ENCODE measurements around the gene MSLN. TPM values are rescaled to one million over a fixed set of nuclear protein-coding genes. Genes with fewer than 3 reads are reported as not detected.
A peak's percentile ranks its signal among the peaks of the same experiment; 100 is the strongest.

MSLN gene
- total RNA-seq, 3 donors from 2014 or later = 0.08 TPM; not detected in 2

GRCh38 chr16:719815-720446 lies 40.6 kb upstream of the MSLN start:
- H3K4me1 Mint-ChIP-seq (ENCODE audit: low read depth) = peaks cover 15% of the 10 kb centered on the region
- H3K9me3 Mint-ChIP-seq = no peaks in the 10 kb centered on the region
- ATAC-seq = no peak
- H3K36me3 Mint-ChIP-seq (ENCODE audit: insufficient read depth) = no peaks in the 10 kb centered on the region
- peak overlapping the region; percentile 81 for H3K4me3 Mint-ChIP-seq
- H3K27me3 Mint-ChIP-seq (ENCODE audit: low read depth) = peaks cover 4% of the 10 kb centered on the region
- DNase-seq = no peak

DNA sequence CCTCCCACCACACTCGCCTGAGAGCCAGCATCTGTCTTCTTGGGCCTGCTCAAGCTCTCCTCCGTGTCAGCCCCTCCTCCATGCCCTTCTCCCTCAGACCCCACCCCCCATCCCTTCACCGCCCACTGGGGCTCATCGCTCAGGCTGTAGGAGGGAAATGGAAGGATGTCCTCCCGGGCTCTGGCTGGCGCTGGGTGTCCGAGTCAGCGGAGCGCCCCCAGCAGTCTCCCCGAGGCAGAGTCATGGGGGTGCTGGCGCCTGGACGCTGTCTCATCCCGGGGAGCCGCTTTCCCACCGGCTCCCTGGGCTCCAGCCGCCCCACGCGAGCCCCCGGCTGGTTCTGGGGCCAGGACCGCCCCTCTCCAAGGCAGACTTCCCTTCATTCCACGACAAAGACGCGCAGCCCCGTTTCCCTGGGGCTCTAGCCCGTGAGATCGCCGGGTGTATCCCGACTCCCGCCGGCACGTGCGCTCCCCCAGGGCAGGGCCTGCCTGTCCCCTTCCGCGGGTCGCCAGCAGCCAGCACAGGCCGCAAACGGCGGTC lies 40.0 kb upstream of the MSLN start:
- Mint-ChIP-seq H3K4me1 (ENCODE audit: low read depth) (peaks cover 15% of the 10 kb centered on the region), H3K36me3 (ENCODE audit: insufficient read depth) (no peaks in the 10 kb centered on the region), H3K9me3 (no peaks in the 10 kb centered on the region), H3K4me3 (peak overlapping the region; percentile 81), H3K27me3 (ENCODE audit: low read depth) (peaks cover 4% of the 10 kb centered on the region)
- ATAC-seq = peak; percentile 15 to 25
- DNase-seq = peak; percentile 25

DNA sequence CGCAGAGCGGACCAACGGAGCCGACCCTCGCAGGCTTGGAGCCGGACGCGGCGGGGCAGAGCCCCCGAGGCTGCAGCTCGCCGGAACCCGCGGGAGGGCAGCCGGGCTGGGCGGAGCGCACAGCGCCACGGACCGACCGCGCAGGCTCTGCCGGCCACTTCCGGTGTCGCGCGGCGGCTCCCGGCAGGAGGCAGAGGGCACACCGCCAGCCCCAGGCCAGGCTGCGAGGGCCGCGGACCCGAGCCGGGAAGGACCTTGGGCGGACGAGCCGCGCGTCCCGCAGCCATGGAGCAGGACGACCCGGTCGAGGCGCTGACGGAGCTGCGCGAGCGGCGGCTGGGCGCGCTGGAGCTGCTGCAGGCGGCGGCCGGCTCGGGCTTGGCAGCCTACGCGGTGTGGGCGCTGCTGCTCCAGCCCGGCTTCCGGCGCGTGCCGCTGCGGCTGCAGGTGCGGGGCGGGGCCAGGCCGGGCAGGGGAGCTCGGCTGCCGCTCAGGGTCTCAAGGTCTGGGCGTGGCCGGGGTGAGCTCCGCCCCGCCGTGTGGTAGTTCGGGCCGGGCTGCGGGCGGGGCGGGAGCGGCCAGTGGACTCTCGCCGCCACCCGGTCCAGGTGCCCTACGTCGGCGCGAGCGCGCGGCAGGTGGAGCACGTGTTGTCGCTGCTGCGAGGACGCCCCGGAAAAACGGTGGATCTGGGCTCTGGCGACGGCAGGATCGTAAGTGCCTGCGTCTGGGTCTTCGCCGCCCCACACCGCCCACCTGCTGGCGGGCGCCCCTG lies 39.4 kb upstream of the MSLN start, which contains the start of gene ANTKMT:
ANTKMT (plus strand) TSS at position 157 of the 775 bp plus-strand sequence; CDS start at position 286, 129 bp downstream.
- Mint-ChIP-seq H3K9me3 (no peaks in the 10 kb centered on the region), H3K4me1 (ENCODE audit: low read depth) (peaks cover 15% of the 10 kb centered on the region), H3K4me3 (peak within 1 kb of the TSS; percentile 81), H3K36me3 (ENCODE audit: insufficient read depth) (no peaks in the 10 kb centered on the region), H3K27me3 (ENCODE audit: low read depth) (peaks cover 4% of the 10 kb centered on the region)
- DNase-seq (peak; percentile 50), ATAC-seq (peak; percentile 69 to 71)

GRCh38 chr16:721765-722540 lies 38.6 kb upstream of the MSLN start:
- ATAC-seq (no peak), DNase-seq (no peak)
- Mint-ChIP-seq H3K4me1 (ENCODE audit: low read depth) (peaks cover 19% of the 10 kb centered on the region), H3K27me3 (ENCODE audit: low read depth) (no peaks in the 10 kb centered on the region), H3K9me3 (no peaks in the 10 kb centered on the region), H3K4me3 (peak overlapping the region; percentile 69), H3K36me3 (ENCODE audit: insufficient read depth) (no peaks in the 10 kb centered on the region)

- DNase-seq = no peak
- Mint-ChIP-seq H3K4me1 (ENCODE audit: low read depth) (peaks cover 19% of the 10 kb centered on the region), H3K9me3 (no peaks in the 10 kb centered on the region), H3K27me3 (ENCODE audit: low read depth) (no peaks in the 10 kb centered on the region), H3K4me3 (no peak overlapping the region), H3K36me3 (ENCODE audit: insufficient read depth) (no peaks in the 10 kb centered on the region)
- no peak for ATAC-seq
These were observed 37.5 kb upstream of the MSLN start for GRCh38 chr16:722835-723633.

- H3K9me3 Mint-ChIP-seq = no peaks in the 10 kb centered on the region
- ATAC-seq (no peak), DNase-seq (no peak)
- no peaks in the 10 kb centered on the region for H3K27me3 Mint-ChIP-seq (ENCODE audit: low read depth)
- H3K4me1 Mint-ChIP-seq (ENCODE audit: low read depth) = peaks cover 19% of the 10 kb centered on the region
- H3K36me3 Mint-ChIP-seq (ENCODE audit: insufficient read depth) = no peaks in the 10 kb centered on the region
- no peak overlapping the region for H3K4me3 Mint-ChIP-seq
These were observed 36.8 kb upstream of the MSLN start for GRCh38 chr16:723695-724094.

DNA sequence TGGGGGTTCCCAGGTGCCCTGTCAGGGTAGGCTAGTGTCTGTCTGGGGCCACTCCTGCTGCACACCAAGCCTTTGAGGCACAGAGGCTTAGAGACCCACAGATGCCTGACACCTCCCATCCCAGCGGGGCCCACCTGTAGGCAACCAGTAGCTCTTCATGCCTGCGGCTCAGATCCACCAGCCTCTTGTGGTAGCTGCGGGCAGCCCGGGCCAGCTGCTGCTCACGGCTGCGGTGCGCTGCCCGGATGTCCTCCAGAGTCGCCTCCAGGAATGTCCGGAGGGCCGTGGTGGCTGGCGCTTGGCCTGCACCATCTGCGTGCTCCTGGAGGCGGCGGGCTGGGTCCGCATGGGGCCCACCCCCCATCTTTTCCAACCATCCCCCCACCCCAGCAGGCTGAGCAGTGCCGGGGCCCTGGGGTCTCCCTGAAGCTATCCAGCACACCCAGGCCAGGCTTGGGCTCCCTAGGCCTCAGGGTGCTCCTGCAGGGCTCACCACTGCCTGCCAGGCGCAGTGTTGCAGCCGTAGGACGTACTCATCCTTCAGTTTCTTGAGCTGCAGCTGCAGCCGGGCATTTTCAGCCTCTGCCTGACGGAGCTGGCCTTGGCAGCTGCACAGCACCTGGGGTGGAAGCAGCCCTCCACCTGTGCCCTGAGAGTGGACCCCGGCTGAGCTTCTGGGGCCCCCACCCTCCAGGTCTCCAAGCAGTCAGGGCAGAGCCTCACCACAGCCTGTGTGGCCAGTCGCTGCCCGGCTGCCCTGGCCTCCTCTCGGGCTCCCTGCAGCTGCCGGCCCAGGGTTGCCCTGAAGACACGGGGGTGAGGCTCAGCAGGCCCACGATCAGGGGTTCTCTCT lies 36.1 kb upstream of the MSLN start:
- Mint-ChIP-seq H3K9me3 (no peaks in the 10 kb centered on the region), H3K36me3 (ENCODE audit: insufficient read depth) (no peaks in the 10 kb centered on the region), H3K4me3 (no peak overlapping the region), H3K4me1 (ENCODE audit: low read depth) (peaks cover 16% of the 10 kb centered on the region), H3K27me3 (ENCODE audit: low read depth) (no peaks in the 10 kb centered on the region)
- DNase-seq (no peak), ATAC-seq (no peak)

DNA sequence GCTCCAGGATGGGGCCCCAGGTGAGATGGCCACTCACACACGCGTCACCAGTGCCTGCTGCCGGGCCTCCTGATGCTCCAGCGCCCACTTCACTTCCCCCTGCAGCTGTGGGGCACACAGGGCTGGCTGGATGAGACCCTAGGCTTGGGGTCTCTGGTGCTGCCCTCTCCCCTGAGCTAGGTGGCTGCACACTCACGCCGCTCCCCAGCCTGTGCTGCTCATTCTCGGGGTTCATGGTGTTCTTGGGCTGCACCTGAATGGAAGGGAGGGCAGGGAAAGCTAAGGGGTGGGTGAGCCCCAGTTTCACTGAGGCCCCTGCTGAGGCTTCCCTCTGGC lies 35.5 kb upstream of the MSLN start:
- Mint-ChIP-seq H3K4me3 (no peak overlapping the region), H3K9me3 (no peaks in the 10 kb centered on the region), H3K27me3 (ENCODE audit: low read depth) (no peaks in the 10 kb centered on the region), H3K4me1 (ENCODE audit: low read depth) (peaks cover 13% of the 10 kb centered on the region), H3K36me3 (ENCODE audit: insufficient read depth) (no peaks in the 10 kb centered on the region)
- DNase-seq = no peak
- no peak for ATAC-seq

- H3K4me3 Mint-ChIP-seq = peak overlapping the region; percentile 13
- H3K36me3 Mint-ChIP-seq (ENCODE audit: insufficient read depth) = no peaks in the 10 kb centered on the region
- H3K27me3 Mint-ChIP-seq (ENCODE audit: low read depth) = no peaks in the 10 kb centered on the region
- no peaks in the 10 kb centered on the region for H3K9me3 Mint-ChIP-seq
- ATAC-seq (no peak), DNase-seq (no peak)
- peaks cover 10% of the 10 kb centered on the region for H3K4me1 Mint-ChIP-seq (ENCODE audit: low read depth)
These were observed 34.9 kb upstream of the MSLN start for GRCh38 chr16:725463-726187.

GRCh38 chr16:726188-726437 lies 34.4 kb upstream of the MSLN start:
- no peaks in the 10 kb centered on the region for H3K27me3 Mint-ChIP-seq (ENCODE audit: low read depth)
- H3K4me1 Mint-ChIP-seq (ENCODE audit: low read depth) = peaks cover 10% of the 10 kb centered on the region
- no peak for DNase-seq
- H3K9me3 Mint-ChIP-seq = no peaks in the 10 kb centered on the region
- peak overlapping the region; percentile 72 for H3K4me3 Mint-ChIP-seq
- no peaks in the 10 kb centered on the region for H3K36me3 Mint-ChIP-seq (ENCODE audit: insufficient read depth)
- no peak for ATAC-seq

GRCh38 chr16:726438-727290 lies 33.9 kb upstream of the MSLN start, which contains the start of the genes CCDC78 and HAGHL:
TSS of gene CCDC78 (minus strand) at chr16:726443. CDS start at chr16:726367, 76 bp downstream.
TSS of gene HAGHL (plus strand) at chr16:727106. CDS start at chr16:727510, 404 bp downstream.
- H3K27me3 Mint-ChIP-seq (ENCODE audit: low read depth) = no peaks in the 10 kb centered on the region
- ATAC-seq = peak; percentile 18 to 23
- no peaks in the 10 kb centered on the region for H3K36me3 Mint-ChIP-seq (ENCODE audit: insufficient read depth)
- H3K9me3 Mint-ChIP-seq = no peaks in the 10 kb centered on the region
- H3K4me3 Mint-ChIP-seq = peak within 1 kb of the TSS; percentile 72
- peak; percentile 47 for DNase-seq
- H3K4me1 Mint-ChIP-seq (ENCODE audit: low read depth) = peaks cover 10% of the 10 kb centered on the region
